Islet precursor cell (in vitro differentiated cells): ENCODE results near the gene CTSK.
"Not testable (repeated sequence)": the region's sequence is repeated elsewhere in the genome, so short reads cannot be mapped to it uniquely, and the experiment has no call there.

Experiments used
- DNase-seq: peaks from one replicate; pipeline ENCODE4 v3.0.0-alpha.2; 2018

CTSK gene

DNA sequence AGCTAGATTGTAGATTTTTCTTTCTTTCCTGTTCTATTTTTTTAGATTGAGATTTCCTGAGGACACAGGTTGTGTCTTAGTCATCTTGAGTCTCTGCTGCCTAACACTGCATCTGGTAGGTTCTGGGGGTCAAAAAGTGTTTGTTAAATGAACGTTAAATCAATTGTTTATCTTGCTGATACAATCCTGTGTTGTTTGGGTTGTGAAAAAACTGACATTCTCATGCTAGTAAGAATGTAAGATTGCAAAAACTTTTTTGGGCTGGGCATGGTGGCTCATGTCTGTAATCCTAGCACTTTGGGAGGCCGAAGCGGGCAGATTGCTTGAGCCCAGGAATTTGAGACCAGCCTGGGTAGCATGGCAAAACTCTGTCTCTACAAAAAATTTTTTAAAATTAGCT, 3.4 kb downstream of the CTSK start:
- DNase-seq, result no peak

DNA sequence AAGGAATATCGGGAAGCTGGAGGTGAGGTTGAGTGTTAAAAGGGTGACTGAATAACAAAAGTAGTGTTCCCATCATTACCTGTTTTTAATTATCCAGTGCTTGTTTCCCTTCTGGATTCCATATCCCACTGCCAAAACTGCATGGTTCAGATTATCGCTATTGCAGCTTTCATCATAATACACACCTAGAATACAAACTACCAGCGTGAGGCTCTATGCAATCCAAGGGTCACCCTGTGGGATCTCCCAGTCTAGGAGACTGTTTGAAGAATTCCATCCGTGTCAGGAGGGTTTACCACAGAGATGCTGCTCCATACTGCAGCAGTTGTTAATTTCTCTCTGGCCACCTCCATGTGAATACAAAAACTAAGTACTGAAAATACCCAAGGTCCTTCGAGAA, 9.0 kb downstream of the CTSK start:
- no peak for DNase-seq

GRCh38 chr1:150798525-150798924, 9.5 kb downstream of the CTSK start:
- no peak for DNase-seq

- DNase-seq, result no peak
Measured at GRCh38 chr1:150796374-150796773, 11.7 kb downstream of the CTSK start.

DNA sequence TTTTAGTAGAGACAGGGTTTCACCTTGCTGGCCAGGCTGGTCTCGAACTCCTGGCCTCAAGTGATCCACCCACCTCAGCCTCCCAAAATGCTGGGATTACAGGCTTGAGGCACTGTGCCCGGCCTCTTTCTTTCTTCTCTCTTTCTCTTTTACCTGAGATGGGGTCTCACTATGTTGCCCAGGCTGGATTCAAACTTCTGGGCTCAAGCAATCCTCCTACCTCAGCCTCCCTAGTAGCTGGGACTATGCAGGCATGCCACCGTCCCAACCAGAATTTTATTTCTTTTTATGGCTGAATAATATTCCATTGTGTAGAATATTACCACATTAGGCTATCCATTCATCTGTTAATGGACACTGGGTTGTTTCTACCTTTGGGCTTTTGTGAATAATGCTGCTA, 14.3 kb downstream of the CTSK start:
- DNase-seq, result not testable (repeated sequence)

DNA sequence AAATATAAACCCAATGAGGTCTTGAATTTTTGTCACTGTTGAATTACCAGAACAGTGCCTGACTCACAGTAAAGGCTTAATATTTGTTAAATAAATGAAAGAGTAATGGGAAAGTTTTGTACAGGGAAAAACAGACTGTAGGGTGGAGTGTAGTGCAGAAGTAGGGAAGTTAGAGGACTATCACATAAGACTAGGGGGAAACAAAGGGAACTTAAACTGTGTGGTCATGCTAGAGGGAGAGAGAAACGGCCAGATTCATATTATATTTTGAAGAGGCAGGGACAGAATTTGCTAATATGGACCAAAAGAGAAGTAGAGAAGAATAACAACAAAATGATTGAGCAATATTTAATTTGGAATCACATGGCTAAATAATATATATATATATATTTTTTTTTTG, 14.8 kb downstream of the CTSK start:
- no peak for DNase-seq

- DNase-seq, result no peak
Measured at GRCh38 chr1:150791585-150791984, 16.5 kb downstream of the CTSK start.

- no peak for DNase-seq
Measured at GRCh38 chr1:150789396-150789795, 18.7 kb downstream of the CTSK start.

DNA sequence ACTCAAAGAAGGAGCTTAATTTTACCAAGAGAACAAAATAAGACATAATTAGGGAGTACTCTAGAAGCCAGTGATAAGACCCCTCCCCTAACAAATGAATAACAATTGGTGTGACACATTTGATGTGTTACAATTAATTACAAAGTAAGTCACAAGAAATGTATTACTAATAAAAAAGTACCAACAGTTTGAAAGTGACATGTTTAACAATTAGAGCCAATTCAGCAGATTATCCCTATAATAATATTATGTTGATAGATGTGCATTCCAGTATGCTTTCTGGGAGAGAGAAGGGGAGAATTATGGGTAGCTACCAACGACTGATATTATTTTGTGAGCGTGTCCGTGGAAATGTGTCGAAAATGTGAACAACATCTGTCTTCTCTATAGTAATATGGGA, 19.1 kb downstream of the CTSK start:
- no peak for DNase-seq

GRCh38 chr1:150787455-150787854, 20.6 kb downstream of the CTSK start:
- DNase-seq, result no peak

DNA sequence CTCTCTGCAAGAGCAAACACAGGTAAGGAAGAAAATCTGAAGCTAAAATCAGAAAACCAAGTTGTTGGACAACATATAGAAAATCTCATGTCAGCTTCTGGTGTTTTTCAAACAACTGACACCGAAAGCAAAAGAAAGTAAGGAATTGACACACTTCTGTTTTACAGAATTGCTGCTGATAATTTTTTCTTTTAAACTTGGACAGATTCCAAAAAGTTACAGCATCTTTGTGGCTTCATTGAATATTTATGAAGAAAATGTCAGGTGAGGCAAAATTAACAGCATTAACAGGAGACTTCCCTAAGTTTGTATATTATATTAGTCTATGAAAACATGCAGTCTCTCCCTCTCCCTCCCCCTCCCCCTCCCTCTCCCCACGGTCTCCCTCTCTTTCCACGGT, 27.6 kb downstream of the CTSK start:
- no peak for DNase-seq

- no peak for DNase-seq
Measured at GRCh38 chr1:150778409-150778808, 29.7 kb downstream of the CTSK start.

DNA sequence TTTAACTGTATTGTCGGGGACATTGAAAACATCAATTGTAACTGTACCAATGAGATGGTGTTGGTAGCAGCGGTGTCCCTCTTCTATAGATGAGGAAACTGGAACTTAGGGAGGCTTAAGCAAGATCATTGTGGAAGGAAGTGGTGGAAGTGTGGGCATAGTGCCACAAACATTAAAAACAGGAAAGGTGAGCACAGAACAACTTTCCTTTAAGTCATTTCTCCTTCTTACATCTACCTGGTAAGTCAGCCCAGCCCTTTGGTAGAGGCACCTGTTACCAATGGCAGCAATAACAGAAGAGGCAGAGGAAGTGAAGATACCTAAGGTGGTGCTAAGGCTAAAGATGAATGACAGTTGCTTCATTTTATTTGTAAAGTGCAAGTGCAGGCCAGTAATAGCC, 30.5 kb downstream of the CTSK start:
- no peak for DNase-seq

DNA sequence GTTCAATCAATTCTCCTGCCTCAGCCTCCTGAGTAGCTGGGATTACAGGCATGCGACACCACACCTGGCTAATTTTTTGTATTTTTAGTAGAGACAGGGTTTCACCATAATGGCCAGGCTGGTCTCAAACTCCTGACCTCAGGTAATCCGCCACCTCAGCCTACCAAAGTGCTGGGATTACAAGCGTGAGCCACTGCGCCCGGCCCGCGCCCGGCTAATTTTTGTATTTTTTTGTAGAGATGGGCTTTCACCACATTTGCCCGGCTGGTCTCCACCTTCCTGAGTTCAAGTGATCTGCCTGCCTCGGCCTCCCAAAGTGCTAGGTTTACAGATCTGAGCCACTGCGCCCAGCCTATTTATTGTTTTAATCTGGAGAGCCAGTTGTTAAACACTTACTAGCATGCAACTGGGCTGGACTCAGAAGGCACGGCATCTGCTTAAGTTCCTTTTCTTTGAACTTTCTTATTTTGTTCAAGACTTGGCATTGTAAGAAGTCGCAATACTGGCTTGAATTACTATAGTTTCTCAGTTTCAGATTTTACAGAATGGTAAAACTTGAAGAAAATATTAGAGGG, 32.0 kb downstream of the CTSK start:
- DNase-seq, result not testable (repeated sequence)

DNA sequence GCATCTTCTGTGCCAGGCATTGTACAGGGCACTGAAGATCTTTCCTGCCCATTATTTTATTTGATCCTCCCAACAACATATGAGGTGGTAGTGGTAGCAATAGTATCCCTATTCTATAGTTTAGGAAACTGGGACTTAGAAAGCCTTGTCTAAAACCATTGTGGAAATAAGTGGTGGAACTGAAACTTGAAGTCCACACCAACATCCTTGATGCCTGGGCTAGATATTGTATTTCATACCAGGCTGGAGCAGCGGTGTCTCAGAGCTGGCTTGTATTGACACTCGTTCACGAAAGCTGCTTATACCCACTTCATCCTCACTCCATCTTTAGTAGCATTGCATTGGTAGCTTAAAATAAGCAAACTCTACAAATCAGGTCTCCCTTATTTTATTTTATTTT, 32.8 kb downstream of the CTSK start:
- no peak for DNase-seq

DNA sequence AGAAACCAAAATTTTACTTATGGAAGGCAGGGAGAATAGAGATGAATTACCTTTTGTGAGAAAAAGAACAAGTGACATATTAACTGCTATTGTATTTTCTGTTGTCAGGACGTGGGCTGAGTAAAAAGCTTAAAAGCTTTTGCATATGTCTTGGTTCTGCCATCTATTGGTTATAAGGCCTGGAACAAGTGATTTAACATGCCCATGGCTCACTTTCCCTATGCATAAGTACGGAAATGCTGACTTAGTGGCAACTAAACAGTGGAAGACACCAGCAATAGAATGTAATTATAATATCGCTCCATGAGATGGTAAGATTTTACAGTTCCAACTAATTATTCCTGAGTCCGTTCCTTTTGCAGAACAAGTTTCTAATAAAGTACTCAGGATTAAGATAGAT, 35.7 kb downstream of the CTSK start:
- DNase-seq, result no peak

- not testable (repeated sequence) for DNase-seq
Measured at GRCh38 chr1:150767704-150768103, 40.4 kb downstream of the CTSK start.

DNA sequence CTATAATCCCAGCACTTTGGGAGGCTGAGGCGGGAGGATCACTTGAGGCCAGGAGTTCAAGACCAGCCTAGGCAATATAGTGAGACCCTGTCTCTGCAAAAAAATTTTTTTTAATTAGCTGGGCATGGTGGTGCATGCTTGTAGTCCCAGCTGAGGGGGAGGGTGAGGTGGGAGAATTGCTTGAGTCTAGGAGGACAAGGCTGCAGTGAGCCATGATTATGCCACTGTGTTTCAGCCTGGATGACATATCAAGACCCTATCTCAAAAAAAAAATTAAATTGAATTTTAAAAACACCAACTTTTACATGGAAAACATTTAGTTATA, 42.1 kb downstream of the CTSK start:
- not testable (repeated sequence) for DNase-seq

DNA sequence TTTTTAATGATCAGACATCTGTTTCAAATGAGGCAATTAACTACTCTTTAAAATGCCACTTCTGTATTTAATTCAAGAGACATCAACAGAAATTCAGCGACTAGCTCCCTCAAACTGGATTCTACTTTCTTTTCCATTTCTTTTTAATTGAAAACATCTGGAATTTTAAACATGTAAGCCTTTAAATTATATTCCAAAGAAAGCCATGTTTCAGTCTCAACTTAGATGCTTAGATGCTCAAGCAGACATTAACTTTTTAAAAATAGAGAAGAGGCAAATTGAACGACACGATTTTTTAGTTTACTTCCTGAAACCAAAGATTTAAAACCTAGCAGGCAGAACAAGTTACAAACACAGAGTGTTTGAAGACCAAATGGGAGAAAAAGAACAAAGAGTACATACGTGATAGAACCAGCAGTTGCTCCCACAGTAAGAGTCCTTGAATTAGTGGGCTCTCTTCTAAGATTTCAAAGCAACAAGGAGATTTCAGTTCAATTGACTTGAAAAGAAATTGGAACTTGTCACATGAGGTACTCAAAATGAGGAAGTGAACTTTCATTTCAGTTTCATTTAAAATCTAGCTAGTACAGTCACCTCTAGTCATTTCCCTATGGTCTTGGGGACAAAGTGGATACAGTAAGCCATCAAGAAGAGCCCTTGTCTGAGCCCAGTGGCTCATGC, 42.6 kb downstream of the CTSK start, which contains the start of gene CTSS:
CTSS (minus strand) TSS at position 483 of the 681 bp plus-strand sequence. CDS start 1,015 bp downstream, outside the sequence.
- no peak for DNase-seq

- DNase-seq, result no peak
Measured at GRCh38 chr1:150764617-150765101, 43.4 kb downstream of the CTSK start.

GRCh38 chr1:150763018-150763417, 45.0 kb downstream of the CTSK start:
- DNase-seq, result no peak

GRCh38 chr1:150762552-150762951, 45.5 kb downstream of the CTSK start:
- no peak for DNase-seq

DNA sequence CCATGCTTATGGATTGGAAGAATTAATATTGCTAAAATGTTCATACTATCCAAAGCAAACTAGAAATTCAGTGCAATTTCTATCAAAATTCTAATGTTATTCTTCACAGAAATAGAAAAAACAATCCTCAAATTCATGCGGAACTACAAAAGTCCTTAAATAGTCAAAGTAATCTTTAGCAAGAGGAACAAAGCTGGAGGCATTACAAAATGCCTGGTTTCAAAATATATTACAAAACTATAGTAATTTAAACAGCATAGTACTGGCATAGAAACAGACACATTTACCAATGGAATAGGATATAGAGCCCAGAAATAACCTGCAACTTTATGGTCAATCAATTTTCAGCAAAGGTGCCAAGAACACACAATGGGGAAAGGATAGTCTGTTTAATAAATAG, 46.3 kb downstream of the CTSK start:
- DNase-seq, result no peak

DNA sequence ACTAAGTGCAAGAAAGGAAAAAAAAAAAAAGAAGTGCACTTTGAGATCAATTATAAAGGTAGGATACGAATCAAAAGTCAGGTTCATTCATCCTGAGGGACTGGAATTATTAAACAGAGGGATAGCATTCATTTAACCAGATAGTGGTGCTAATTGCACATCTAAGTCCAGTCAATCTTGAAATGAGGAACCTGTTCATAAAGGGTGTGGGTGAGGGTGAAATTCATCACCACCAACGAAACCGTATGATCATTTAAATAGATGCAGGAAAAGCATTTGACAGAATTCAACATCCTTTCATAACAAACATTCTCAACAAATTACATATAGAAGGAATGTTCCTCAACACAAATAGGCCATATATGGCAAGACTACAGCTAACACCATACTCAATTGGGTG, 48.0 kb downstream of the CTSK start:
- no peak for DNase-seq

DNA sequence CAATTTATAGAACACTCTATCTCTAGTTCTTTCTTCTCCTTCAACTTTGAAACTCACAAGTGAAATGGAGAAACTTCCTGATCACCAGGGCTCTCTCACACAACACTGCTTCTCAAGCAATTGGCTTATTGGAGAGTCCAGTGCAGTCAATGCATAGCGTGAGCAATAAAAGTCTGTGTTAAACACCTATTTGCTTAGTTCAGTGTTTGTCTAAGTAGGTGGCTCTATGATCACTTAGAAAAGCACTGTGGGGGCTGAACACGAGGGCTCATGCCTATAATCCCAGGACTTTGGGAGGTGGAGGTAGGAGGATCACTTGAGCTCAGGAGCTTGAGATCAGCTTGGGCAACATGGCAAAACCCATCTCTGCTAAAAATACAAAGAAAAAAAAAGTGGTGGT, 54.6 kb downstream of the CTSK start:
- no peak for DNase-seq
